Muscle layer of colon (tissue), 2 donors: ENCODE data around the gene LIME1.
"Not testable (repeated sequence)": the region's sequence is repeated elsewhere in the genome, so short reads cannot be mapped to it uniquely, and the experiment has no call there.

Experiments
- H3K27ac ChIP-seq: one replicate; pipeline ENCODE4 v1.7.0; 2013; ENCODE audit warnings: low read depth, mild to moderate bottlenecking, low read length, moderate library complexity
- H3K27me3 ChIP-seq, 2 donors: one replicate each; pipeline ENCODE4 v1.7.0; 2013; ENCODE audit warnings: low read length in 2 of 2, mild to moderate bottlenecking in 2 of 2; ENCODE audit not compliant: insufficient read depth in 2 of 2, control insufficient read depth in 1 of 2
- H3K36me3 ChIP-seq: one replicate; pipeline ENCODE4 v1.7.0; 2013; ENCODE audit warnings: mild to moderate bottlenecking, low read length; ENCODE audit not compliant: insufficient read depth
- H3K4me1 ChIP-seq: one replicate; pipeline ENCODE4 v1.7.0; 2013; ENCODE audit warnings: mild to moderate bottlenecking, low read length; ENCODE audit not compliant: insufficient read depth
- H3K4me3 ChIP-seq, 2 donors: one replicate each; pipeline ENCODE4 v1.7.0; 2013; ENCODE audit warnings: low read length in 2 of 2, low read depth in 1 of 2, mild to moderate bottlenecking in 1 of 2, moderate library complexity in 1 of 2
- H3K9ac ChIP-seq: one replicate; pipeline ENCODE4 v1.7.0; 2013; ENCODE audit warnings: low read length
- H3K9me3 ChIP-seq: one replicate; pipeline ENCODE4 v1.7.0; 2013; ENCODE audit warnings: mild to moderate bottlenecking, low read length
- donor health status: abdominal sarcoma.
- donor health status: Adenocarcinoma of cecum.

The LIME1 gene

GRCh38 chr20:63706027-63706695 is 30.3 kb upstream of the LIME1 start:
- Histone ChIP-seq H3K9me3 (no peaks in the 10 kb centered on the region), H3K4me1 (peaks cover 26% of the 10 kb centered on the region), H3K27me3 (no peaks in the 10 kb centered on the region), H3K4me3 (peak overlapping the region; percentile 71 to 78), H3K36me3 (peaks cover 33% of the 10 kb centered on the region), H3K27ac (no peak overlapping the region), H3K9ac (peak overlapping the region; percentile 57)

- Histone ChIP-seq H3K9ac (peak overlapping the region; percentile 57), H3K27me3 (no peaks in the 10 kb centered on the region), H3K27ac (peak overlapping the region; percentile 83), H3K4me1 (peaks cover 26% of the 10 kb centered on the region), H3K9me3 (no peaks in the 10 kb centered on the region), H3K36me3 (peaks cover 36% of the 10 kb centered on the region), H3K4me3 (peak overlapping the region; percentile 71 to 78)
Observed at GRCh38 chr20:63706852-63707557, 29.5 kb upstream of the LIME1 start.

GRCh38 chr20:63707558-63708300 is 28.7 kb upstream of the LIME1 start, which contains the start of the genes ARFRP1 and ZGPAT:
ARFRP1 (minus strand) TSS chr20:63707976; CDS start chr20:63707091, 885 bp downstream.
ZGPAT (plus strand) TSS chr20:63708039; CDS start chr20:63708581, 542 bp downstream.
- Histone ChIP-seq H3K9ac (peak within 1 kb of the TSS; percentile 57), H3K36me3 (peaks cover 41% of the 10 kb centered on the region), H3K9me3 (no peaks in the 10 kb centered on the region), H3K27ac (peak within 1 kb of the TSS; percentile 83), H3K27me3 (no peaks in the 10 kb centered on the region), H3K4me1 (peaks cover 26% of the 10 kb centered on the region), H3K4me3 (peak within 1 kb of the TSS; percentile 71 to 78)

GRCh38 chr20:63708301-63709148 is 27.9 kb upstream of the LIME1 start:
- H3K9ac ChIP-seq: no peak overlapping the region
- H3K36me3 ChIP-seq: peaks cover 41% of the 10 kb centered on the region

GRCh38 chr20:63709149-63709527 is 27.3 kb upstream of the LIME1 start:
- H3K4me3 ChIP-seq: peak overlapping the region; percentile 63 to 78
- H3K27ac ChIP-seq: no peak overlapping the region
- H3K4me1 ChIP-seq: peaks cover 26% of the 10 kb centered on the region
- H3K36me3 ChIP-seq: peaks cover 41% of the 10 kb centered on the region
- H3K27me3 ChIP-seq: no peaks in the 10 kb centered on the region
- H3K9me3 ChIP-seq: no peaks in the 10 kb centered on the region
- H3K9ac ChIP-seq: no peak overlapping the region

More at GRCh38 chr20:63708301-63709148, 27.9 kb upstream of the LIME1 start:
- Histone ChIP-seq H3K4me3 (peak overlapping the region; percentile 63 to 78), H3K9me3 (no peaks in the 10 kb centered on the region), H3K27ac (peak overlapping the region; percentile 41), H3K4me1 (peaks cover 26% of the 10 kb centered on the region), H3K27me3 (no peaks in the 10 kb centered on the region)

- H3K27ac ChIP-seq: no peak overlapping the region
- H3K27me3 ChIP-seq: no peaks in the 10 kb centered on the region
- no peak overlapping the region for H3K9ac ChIP-seq
- no peaks in the 10 kb centered on the region for H3K9me3 ChIP-seq
- H3K36me3 ChIP-seq: peaks cover 23% of the 10 kb centered on the region
- H3K4me3 ChIP-seq: no peak overlapping the region
- H3K4me1 ChIP-seq: peaks cover 23% of the 10 kb centered on the region
Observed at GRCh38 chr20:63711085-63711645, 25.3 kb upstream of the LIME1 start.

GRCh38 chr20:63712191-63712590 is 24.3 kb upstream of the LIME1 start:
- H3K9ac ChIP-seq: no peak overlapping the region
- H3K27me3 ChIP-seq: no peaks in the 10 kb centered on the region
- peaks cover 14% of the 10 kb centered on the region for H3K4me1 ChIP-seq
- H3K4me3 ChIP-seq: no peak overlapping the region
- no peak overlapping the region for H3K27ac ChIP-seq
- no peaks in the 10 kb centered on the region for H3K9me3 ChIP-seq
- H3K36me3 ChIP-seq: peaks cover 23% of the 10 kb centered on the region

GRCh38 chr20:63714858-63715257 is 21.6 kb upstream of the LIME1 start:
- Histone ChIP-seq H3K9ac (no peak overlapping the region), H3K27ac (no peak overlapping the region), H3K27me3 (no peaks in the 10 kb centered on the region), H3K36me3 (peaks cover 18% of the 10 kb centered on the region), H3K4me3 (no peak overlapping the region), H3K9me3 (peaks cover 3% of the 10 kb centered on the region), H3K4me1 (peaks cover 3% of the 10 kb centered on the region)

- no peak overlapping the region for H3K4me3 ChIP-seq
- no peak overlapping the region for H3K27ac ChIP-seq
- H3K9me3 ChIP-seq: peaks cover 3% of the 10 kb centered on the region
- H3K36me3 ChIP-seq: peaks cover 19% of the 10 kb centered on the region
- H3K9ac ChIP-seq: no peak overlapping the region
- H3K4me1 ChIP-seq: no peaks in the 10 kb centered on the region
- H3K27me3 ChIP-seq: no peaks in the 10 kb centered on the region
Observed at GRCh38 chr20:63718996-63719395, 17.5 kb upstream of the LIME1 start.

- not testable (repeated sequence) for H3K4me1 ChIP-seq, H3K36me3 ChIP-seq, H3K27ac ChIP-seq, H3K9ac ChIP-seq, H3K9me3 ChIP-seq, H3K4me3 ChIP-seq, H3K27me3 ChIP-seq
Observed at GRCh38 chr20:63722967-63723622, 13.4 kb upstream of the LIME1 start.
